CD14-positive monocyte (primary cell): ENCODE measurements around the gene CPN1. TPM values are rescaled to one million over a fixed set of nuclear protein-coding genes. Genes with fewer than 3 reads are reported as not detected.
"Not testable (repeated sequence)": the region's sequence is repeated elsewhere in the genome, so short reads cannot be mapped to it uniquely, and the experiment has no call there.

Experiments
- DNase-seq, 3 donors: peaks; one replicate each; pipeline ENCODE4 v3.0.0-alpha.2; 2011 to 2022
- H2AFZ ChIP-seq: 2 replicates; pipeline ENCODE4 v1.6.0; 2012; ENCODE audit warnings: mild to moderate bottlenecking, low read depth, low read length, inconsistent platforms; ENCODE audit not compliant: insufficient read depth, poor library complexity, severe bottlenecking
- H3K27ac ChIP-seq, 2 donors: 1 replicate in 1 of 2; 2 replicates in 1 of 2; pipeline ENCODE4 v1.5.1; 2012 to 2013; ENCODE audit warnings: low read length in 2 of 2, control low read depth in 1 of 2, inconsistent platforms in 1 of 2, low read depth in 1 of 2, mild to moderate bottlenecking in 1 of 2
- H3K27me3 ChIP-seq, 2 donors: one replicate each; pipeline versions ENCODE4 v1.6.0 to v1.6.1; 2011 to 2013; ENCODE audit warnings: low read length in 2 of 2; ENCODE audit not compliant: control insufficient read depth in 2 of 2, insufficient read depth in 2 of 2
- H3K36me3 ChIP-seq, 2 donors: replicated peaks in 1 of 2; 1 replicate in 1 of 2; 2 replicates in 1 of 2; pipeline versions ENCODE4 v1.5.1 to v1.6.1; 2012 to 2013; ENCODE audit warnings: low read length in 2 of 2, control low read depth in 1 of 2, inconsistent platforms in 1 of 2, mild to moderate bottlenecking in 1 of 2; ENCODE audit not compliant: insufficient read depth in 2 of 2, control insufficient read depth in 1 of 2
- H3K4me1 ChIP-seq, 2 donors: 1 replicate in 1 of 2; 2 replicates in 1 of 2; pipeline versions ENCODE4 v1.5.1 to v1.6.1; 2012 to 2013; ENCODE audit warnings: low read length in 2 of 2, control low read depth in 1 of 2, inconsistent platforms in 1 of 2, mild to moderate bottlenecking in 1 of 2, moderate library complexity in 1 of 2; ENCODE audit not compliant: insufficient read depth in 2 of 2, control insufficient read depth in 1 of 2
- H3K4me2 ChIP-seq: replicated peaks from 2 replicates; pipeline ENCODE3; 2012; ENCODE audit warnings: low read length, moderate library complexity, mild to moderate bottlenecking; ENCODE audit not compliant: poor library complexity, severe bottlenecking; ENCODE audit errors: extremely low read depth
- H3K4me3 ChIP-seq, 3 experiments: fragments of 200-600 bp in 1 of 3; sonication (generic) in 1 of 3; replicated peaks in 1 of 3; 1 replicate in 2 of 3; 2 replicates in 1 of 3; pipeline ENCODE4 v1.5.1; 2011 to 2013; ENCODE audit warnings: low read length in 3 of 3, mild to moderate bottlenecking in 3 of 3, control low read depth in 2 of 3, low read depth in 2 of 3, inconsistent platforms in 1 of 3, moderate library complexity in 1 of 3
- H3K79me2 ChIP-seq: 2 replicates; pipeline ENCODE4 v1.6.0; 2012; ENCODE audit warnings: mild to moderate bottlenecking, control low read depth, inconsistent platforms, low read length, moderate library complexity; ENCODE audit not compliant: insufficient read depth
- H3K9ac ChIP-seq: 2 replicates; pipeline ENCODE4 v1.6.0; 2017; ENCODE audit warnings: low read length, mild to moderate bottlenecking; ENCODE audit not compliant: insufficient read depth, poor library complexity, severe bottlenecking
- H3K9me3 ChIP-seq, 2 donors: replicated peaks in 1 of 2; 1 replicate in 1 of 2; 2 replicates in 1 of 2; pipeline versions ENCODE4 v1.5.1 to v1.6.1; 2012 to 2013; ENCODE audit warnings: low read length in 2 of 2, control low read depth in 1 of 2; ENCODE audit not compliant: control insufficient read depth in 1 of 2, insufficient read depth in 1 of 2
- H4K20me1 ChIP-seq: 2 replicates; pipeline ENCODE4 v1.6.0; 2012; ENCODE audit warnings: mild to moderate bottlenecking, low read length, control low read depth, moderate library complexity; ENCODE audit not compliant: insufficient read depth
- H3K27ac Mint-ChIP-seq, 7 donors: one replicate each; pipeline ENCODE4 v1.8.0; 2020; ENCODE audit warnings: mild to moderate bottlenecking in 7 of 7, mixed read lengths in 7 of 7, moderate library complexity in 6 of 7, inconsistent platforms in 2 of 7
- H3K27me3 Mint-ChIP-seq, 3 donors: one replicate each; pipeline ENCODE4 v1.8.0; 2021 to 2022; ENCODE audit warnings: low read depth in 3 of 3, mild to moderate bottlenecking in 3 of 3, mixed read lengths in 3 of 3, moderate library complexity in 3 of 3, inconsistent platforms in 1 of 3
- H3K36me3 Mint-ChIP-seq, 2 donors: one replicate each; pipeline ENCODE4 v1.8.0; 2020; ENCODE audit warnings: mixed read lengths in 2 of 2, inconsistent platforms in 1 of 2, mild to moderate bottlenecking in 1 of 2
- H3K4me1 Mint-ChIP-seq: one replicate; pipeline ENCODE4 v1.8.0; 2020; ENCODE audit warnings: mild to moderate bottlenecking, mixed read lengths
- H3K4me3 Mint-ChIP-seq, 2 donors: one replicate each; pipeline ENCODE4 v1.8.0; 2020; ENCODE audit warnings: mild to moderate bottlenecking in 2 of 2, mixed read lengths in 2 of 2, moderate library complexity in 1 of 2
- H3K9me3 Mint-ChIP-seq, 7 donors: one replicate each; pipeline ENCODE4 v1.8.0; 2020 to 2022; ENCODE audit warnings: mixed read lengths in 7 of 7, mild to moderate bottlenecking in 6 of 7, moderate library complexity in 6 of 7, inconsistent platforms in 2 of 7
- WGBS: methylation state at CpG from one replicate; pipeline ENCODE4 v1.1.5; 2013; ENCODE audit warnings: missing lambda C conversion rate; ENCODE audit not compliant: insufficient coverage; 5-methylcytosine and 5-hydroxymethylcytosine counted together
- intact Hi-C, 2 donors: fragments of 100-400 bp; cut with micrococcal nuclease; formaldehyde crosslinking; loops; one replicate each; pipeline versions ENCODE4 v1.15.0 to v1.15.1; 2023
- polyA plus RNA-seq, 3 donors: library from polyadenylated mRNA; depleted of rRNA in 1 of 3; unstranded in 2 of 3; stranded (reverse) in 1 of 3; fragments of 300-500 nt in 2 of 3; fragments of >200 nt in 1 of 3; fragmentation: Illumina TruSeq in 2 of 3; gene quantifications; 1 replicate in 2 of 3; 2 replicates in 1 of 3; pipeline ENCODE4 v1.2.3, GENCODE V29; 2012 to 2021
- TF ChIP-seq, protein P1 (sequence below): fragments of 200-600 bp; IDR thresholded peaks from one replicate; pipeline ENCODE4 v1.8.0; 2022; ENCODE audit warnings: antibody characterized with exemption, mild to moderate bottlenecking

The CPN1 gene
- polyA plus RNA-seq, 3 donors = not detected

DNA sequence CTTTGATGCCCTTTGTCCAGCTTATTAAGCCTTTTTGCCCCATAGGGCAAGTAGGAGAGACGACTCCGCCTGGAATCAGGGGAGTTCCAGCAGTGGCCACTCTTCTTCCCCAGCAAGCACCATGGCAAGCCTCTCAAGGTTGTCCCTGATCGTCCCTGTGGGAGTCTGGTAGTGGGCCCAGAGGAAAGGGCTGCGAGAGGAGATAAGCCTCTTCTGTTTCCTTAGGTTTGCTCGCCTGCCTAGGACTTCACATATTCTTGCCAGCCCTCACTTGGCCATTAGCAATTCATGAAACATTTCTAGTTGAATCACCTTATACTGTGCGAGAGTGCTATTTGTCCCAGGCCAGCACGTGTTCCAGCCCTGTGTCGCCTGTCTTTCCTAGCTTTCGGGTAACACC, 47.8 kb upstream of the CPN1 start:
- 100% methylated on average over 2 of the region's 9 CpGs for WGBS
- Mint-ChIP-seq H3K27ac (no peak overlapping the region), H3K9me3 (peaks cover 2 to 12% (median 4%) of the 10 kb centered on the region in 7 donors), H3K27me3 (peaks cover 7 to 11% (median 9%) of the 10 kb centered on the region in 3 donors), H3K4me1 (no peaks in the 10 kb centered on the region), H3K4me3 (no peak overlapping the region), H3K36me3 (no peaks in the 10 kb centered on the region)
- H3K27ac ChIP-seq = no peak overlapping the region
- no peak overlapping the region for H2AFZ ChIP-seq
- no peaks in the 10 kb centered on the region for H3K4me1 ChIP-seq
- no peak for DNase-seq
- no peaks in the 10 kb centered on the region for H3K27me3 ChIP-seq
- H4K20me1 ChIP-seq = no peaks in the 10 kb centered on the region
- intact Hi-C loops = no loop called here
- no peak overlapping the region for H3K4me2 ChIP-seq
- H3K36me3 ChIP-seq = no peaks in the 10 kb centered on the region
- no peaks in the 10 kb centered on the region for H3K79me2 ChIP-seq
- no peak overlapping the region for H3K4me3 ChIP-seq
- H3K9ac ChIP-seq = no peak overlapping the region
- peaks cover under 1 to 4% of the 10 kb centered on the region in 2 donors for H3K9me3 ChIP-seq
- TF ChIP-seq, protein P1, sequence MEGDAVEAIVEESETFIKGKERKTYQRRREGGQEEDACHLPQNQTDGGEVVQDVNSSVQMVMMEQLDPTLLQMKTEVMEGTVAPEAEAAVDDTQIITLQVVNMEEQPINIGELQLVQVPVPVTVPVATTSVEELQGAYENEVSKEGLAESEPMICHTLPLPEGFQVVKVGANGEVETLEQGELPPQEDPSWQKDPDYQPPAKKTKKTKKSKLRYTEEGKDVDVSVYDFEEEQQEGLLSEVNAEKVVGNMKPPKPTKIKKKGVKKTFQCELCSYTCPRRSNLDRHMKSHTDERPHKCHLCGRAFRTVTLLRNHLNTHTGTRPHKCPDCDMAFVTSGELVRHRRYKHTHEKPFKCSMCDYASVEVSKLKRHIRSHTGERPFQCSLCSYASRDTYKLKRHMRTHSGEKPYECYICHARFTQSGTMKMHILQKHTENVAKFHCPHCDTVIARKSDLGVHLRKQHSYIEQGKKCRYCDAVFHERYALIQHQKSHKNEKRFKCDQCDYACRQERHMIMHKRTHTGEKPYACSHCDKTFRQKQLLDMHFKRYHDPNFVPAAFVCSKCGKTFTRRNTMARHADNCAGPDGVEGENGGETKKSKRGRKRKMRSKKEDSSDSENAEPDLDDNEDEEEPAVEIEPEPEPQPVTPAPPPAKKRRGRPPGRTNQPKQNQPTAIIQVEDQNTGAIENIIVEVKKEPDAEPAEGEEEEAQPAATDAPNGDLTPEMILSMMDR = no peak

DNA sequence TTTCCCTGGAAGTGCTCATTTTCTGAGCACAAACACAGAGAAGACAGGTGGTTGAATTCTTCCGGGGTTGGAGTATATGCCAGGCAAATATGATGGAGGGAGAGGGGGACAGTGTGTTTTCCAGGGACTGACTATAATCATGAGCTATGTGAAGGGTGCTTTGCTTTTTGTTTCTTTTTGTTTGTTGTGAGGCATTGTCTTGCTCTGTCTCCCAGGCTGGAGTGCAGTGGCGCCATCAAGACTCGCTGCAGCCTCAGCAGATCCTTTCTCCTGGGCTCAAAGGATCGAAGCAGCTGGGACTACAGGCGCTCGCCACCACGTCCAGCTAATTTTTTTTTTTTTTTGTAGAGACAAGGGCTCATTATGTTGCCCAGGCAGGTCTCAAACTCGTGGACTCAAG, 47.3 kb upstream of the CPN1 start:
- H3K4me1 ChIP-seq = no peaks in the 10 kb centered on the region
- H3K27ac Mint-ChIP-seq = no peak overlapping the region
- no peaks in the 10 kb centered on the region for H4K20me1 ChIP-seq
- no peak overlapping the region for H2AFZ ChIP-seq
- H3K4me2 ChIP-seq = no peak overlapping the region
- H3K36me3 ChIP-seq = no peaks in the 10 kb centered on the region
- H3K4me1 Mint-ChIP-seq = no peaks in the 10 kb centered on the region
- no peak overlapping the region for H3K9ac ChIP-seq
- no peak overlapping the region for H3K4me3 Mint-ChIP-seq
- TF ChIP-seq, protein P1 = no peak
- H3K27me3 Mint-ChIP-seq = peaks cover 7 to 11% (median 9%) of the 10 kb centered on the region in 3 donors
- no peaks in the 10 kb centered on the region for H3K27me3 ChIP-seq
- no peak for DNase-seq
- 95% methylated on average over 6 of the region's 8 CpGs for WGBS
- peaks cover 0 to 8% (median 2%) of the 10 kb centered on the region in 7 donors for H3K9me3 Mint-ChIP-seq
- no peak overlapping the region for H3K27ac ChIP-seq
- H3K36me3 Mint-ChIP-seq = no peaks in the 10 kb centered on the region
- no peaks in the 10 kb centered on the region for H3K9me3 ChIP-seq
- intact Hi-C loops = no loop called here
- no peak overlapping the region for H3K4me3 ChIP-seq
- H3K79me2 ChIP-seq = no peaks in the 10 kb centered on the region

DNA sequence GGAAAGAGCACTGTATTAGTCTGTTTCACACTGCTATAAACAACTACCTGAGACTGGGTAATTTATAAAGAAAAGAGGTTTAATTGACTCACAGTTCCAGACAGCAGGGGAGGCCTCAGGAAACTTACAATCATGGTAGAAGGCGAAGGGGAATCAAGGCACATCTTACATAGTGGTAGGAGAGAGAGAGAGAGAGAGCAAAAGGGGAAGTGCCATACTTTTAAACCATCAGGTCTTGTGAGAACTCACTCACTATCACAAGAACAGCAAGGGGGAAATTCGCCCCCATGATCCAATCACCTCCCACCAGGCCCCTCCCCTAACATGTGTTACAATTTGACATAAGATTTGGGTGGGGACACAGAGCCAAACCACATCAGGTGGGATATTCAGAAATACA, 43.7 kb upstream of the CPN1 start:
- H3K36me3 ChIP-seq, H3K4me3 Mint-ChIP-seq, H4K20me1 ChIP-seq, H3K9ac ChIP-seq, H3K36me3 Mint-ChIP-seq, H3K9me3 Mint-ChIP-seq, H2AFZ ChIP-seq, H3K4me2 ChIP-seq, H3K79me2 ChIP-seq, H3K27ac ChIP-seq, DNase-seq, H3K4me1 Mint-ChIP-seq, H3K4me3 ChIP-seq, H3K27me3 ChIP-seq, intact Hi-C loops, H3K4me1 ChIP-seq, H3K9me3 ChIP-seq: not testable (repeated sequence)
- H3K27ac Mint-ChIP-seq = peak overlapping the region in 1 of 7 donors; percentile 11
- no CpG with 5 or more reads among the region's 2 CpGs for WGBS
- H3K27me3 Mint-ChIP-seq = peaks cover 7 to 11% (median 11%) of the 10 kb centered on the region in 3 donors
